ENCODE results near the gene ZNF33A.

GRCh38 chr10:38007551-38007950 is 2.9 kb upstream of the ZNF33A start:
- TF ChIP-seq POLR2A (IDR thresholded peaks at IDR 0.05): no peak
- TF ChIP-seq, protein P1, sequence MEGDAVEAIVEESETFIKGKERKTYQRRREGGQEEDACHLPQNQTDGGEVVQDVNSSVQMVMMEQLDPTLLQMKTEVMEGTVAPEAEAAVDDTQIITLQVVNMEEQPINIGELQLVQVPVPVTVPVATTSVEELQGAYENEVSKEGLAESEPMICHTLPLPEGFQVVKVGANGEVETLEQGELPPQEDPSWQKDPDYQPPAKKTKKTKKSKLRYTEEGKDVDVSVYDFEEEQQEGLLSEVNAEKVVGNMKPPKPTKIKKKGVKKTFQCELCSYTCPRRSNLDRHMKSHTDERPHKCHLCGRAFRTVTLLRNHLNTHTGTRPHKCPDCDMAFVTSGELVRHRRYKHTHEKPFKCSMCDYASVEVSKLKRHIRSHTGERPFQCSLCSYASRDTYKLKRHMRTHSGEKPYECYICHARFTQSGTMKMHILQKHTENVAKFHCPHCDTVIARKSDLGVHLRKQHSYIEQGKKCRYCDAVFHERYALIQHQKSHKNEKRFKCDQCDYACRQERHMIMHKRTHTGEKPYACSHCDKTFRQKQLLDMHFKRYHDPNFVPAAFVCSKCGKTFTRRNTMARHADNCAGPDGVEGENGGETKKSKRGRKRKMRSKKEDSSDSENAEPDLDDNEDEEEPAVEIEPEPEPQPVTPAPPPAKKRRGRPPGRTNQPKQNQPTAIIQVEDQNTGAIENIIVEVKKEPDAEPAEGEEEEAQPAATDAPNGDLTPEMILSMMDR (IDR thresholded peaks at IDR 0.05): no peak

All from heart left ventricle (tissue), 13 donors.